Liver (tissue), 9 donors: ENCODE data around the gene KIRREL1. TPM values are rescaled to one million over a fixed set of nuclear protein-coding genes. Genes with fewer than 3 reads are reported as not detected.

Experiments used
- DNase-seq: peaks from one replicate; pipeline ENCODE4 v3.0.0-alpha.2; 2017; ENCODE audit warnings: low spot score
- H3K27ac ChIP-seq, 2 donors: one replicate each; pipeline ENCODE4 v1.7.0; 2013; ENCODE audit warnings: inconsistent platforms in 2 of 2, low read length in 2 of 2, control low read depth in 1 of 2, low read depth in 1 of 2, mild to moderate bottlenecking in 1 of 2
- H3K27me3 ChIP-seq, 4 donors: one replicate each; pipeline versions ENCODE4 v1.6.1 to v1.7.0; 2013; ENCODE audit warnings: low read length in 3 of 4, inconsistent platforms in 1 of 4, mild to moderate bottlenecking in 1 of 4, moderate library complexity in 1 of 4; ENCODE audit not compliant: control insufficient read depth in 4 of 4, insufficient read depth in 4 of 4
- H3K36me3 ChIP-seq, 4 donors: one replicate each; pipeline versions ENCODE4 v1.6.1 to v1.7.0; 2013; ENCODE audit warnings: low read length in 3 of 4, mild to moderate bottlenecking in 3 of 4, low read depth in 1 of 4, moderate library complexity in 1 of 4; ENCODE audit not compliant: control insufficient read depth in 4 of 4, insufficient read depth in 3 of 4
- H3K4me1 ChIP-seq, 4 donors: one replicate each; pipeline versions ENCODE4 v1.6.1 to v1.7.0; 2013; ENCODE audit warnings: low read length in 3 of 4, mild to moderate bottlenecking in 3 of 4, moderate library complexity in 1 of 4; ENCODE audit not compliant: control insufficient read depth in 4 of 4, insufficient read depth in 4 of 4
- H3K4me3 ChIP-seq, 3 donors: one replicate each; pipeline versions ENCODE4 v1.6.1 to v1.7.0; 2013; ENCODE audit warnings: low read length in 3 of 3, control low read depth in 1 of 3, low read depth in 1 of 3, mild to moderate bottlenecking in 1 of 3
- H3K9ac ChIP-seq, 2 donors: one replicate each; pipeline ENCODE4 v1.7.0; 2013; ENCODE audit warnings: low read length in 2 of 2, mild to moderate bottlenecking in 2 of 2, moderate library complexity in 2 of 2, control low read depth in 1 of 2, low read depth in 1 of 2
- H3K9me3 ChIP-seq, 4 donors: one replicate each; pipeline versions ENCODE4 v1.6.1 to v1.7.0; 2013; ENCODE audit warnings: low read length in 3 of 4; ENCODE audit not compliant: control insufficient read depth in 4 of 4
- EGR1 ChIP-seq, 2 donors: IDR thresholded peaks; 2 replicates each; pipeline ENCODE4 v1.6.1; 2016 to 2018; ENCODE audit warnings: antibody characterized with exemption in 2 of 2, low read depth in 2 of 2
- FOXA2 ChIP-seq: IDR thresholded peaks from 2 replicates; pipeline ENCODE4 v1.6.1; 2016; ENCODE audit warnings: antibody characterized with exemption
- GABPA ChIP-seq, 2 donors: IDR thresholded peaks in 1 of 2; conservative IDR thresholded peaks in 1 of 2; 2 replicates each; pipeline ENCODE4 v1.6.1; 2016; ENCODE audit warnings: antibody characterized with exemption in 2 of 2, mild to moderate bottlenecking in 1 of 2, moderate library complexity in 1 of 2
- HNF4G ChIP-seq: IDR thresholded peaks from 2 replicates; pipeline ENCODE4 v1.6.1; 2016; ENCODE audit warnings: antibody characterized with exemption
- JUND ChIP-seq, 2 donors: IDR thresholded peaks; 2 replicates each; pipeline ENCODE4 v1.6.1; 2016; ENCODE audit warnings: antibody characterized with exemption in 2 of 2
- NR2F2 ChIP-seq: IDR thresholded peaks from 2 replicates; pipeline ENCODE4 v1.6.1; 2016; ENCODE audit warnings: antibody characterized with exemption
- RAD21 ChIP-seq, 2 donors: IDR thresholded peaks; 2 replicates each; pipeline ENCODE4 v1.6.1; 2016; ENCODE audit warnings: antibody characterized with exemption in 2 of 2, mild to moderate bottlenecking in 2 of 2
- RXRA ChIP-seq, 2 donors: IDR thresholded peaks; 2 replicates each; pipeline ENCODE4 v1.6.1; 2017 to 2018; ENCODE audit warnings: antibody characterized with exemption in 2 of 2, mild to moderate bottlenecking in 1 of 2
- TAF1 ChIP-seq: conservative IDR thresholded peaks from 2 replicates; pipeline ENCODE4 v1.6.1; 2016; ENCODE audit warnings: antibody characterized with exemption, mild to moderate bottlenecking
- WGBS: extraction: QIAGEN DNeasy Blood & Tissue Kit; methylation state at CpG from one replicate; pipeline ENCODE4 v1.1.7; 2013; 5-methylcytosine and 5-hydroxymethylcytosine counted together
- polyA plus RNA-seq, 2 donors: library from polyadenylated mRNA; stranded (reverse) in 1 of 2; unstranded in 1 of 2; fragments of 200-250 nt in 1 of 2; fragments of >200 nt in 1 of 2; fragmentation: Nextera tagmentation in 1 of 2; extraction: Ambion mirVana in 1 of 2; gene quantifications; one replicate each; pipeline versions ENCODE4 v1.2.1 to v1.2.3, GENCODE V29; 2013 to 2015
- total RNA-seq, 2 donors: library from RNA; depleted of rRNA; stranded (reverse); fragments of >200 nt; gene quantifications; one replicate each; pipeline ENCODE4 v1.2.3, GENCODE V29; 2014
- TF ChIP-seq, protein P1 (sequence below): IDR thresholded peaks from 2 replicates; pipeline ENCODE4 v1.6.1; 2016; ENCODE audit warnings: antibody characterized with exemption, mild to moderate bottlenecking
- TF ChIP-seq, protein P2 (sequence below): fragments of 150-350 bp; IDR thresholded peaks from 2 replicates; pipeline ENCODE4 v1.5.1; 2017; ENCODE audit warnings: improper control_type of control experiment, low read depth, low read length; ENCODE audit not compliant: missing input control
- TF ChIP-seq, protein P3 (sequence below): IDR thresholded peaks from 2 replicates; pipeline ENCODE4 v1.6.1; 2016; ENCODE audit warnings: antibody characterized with exemption
- TF ChIP-seq, protein P4 (sequence below): IDR thresholded peaks from 2 replicates; pipeline ENCODE4 v1.6.1; 2016; ENCODE audit warnings: antibody characterized with exemption
- donor health status: healthy.
- donor health status: healthy.
- donor health status: healthy.
- donor health status: healthy.
- donor health status: healthy.

Gene KIRREL1
- total and polyA plus RNA-seq, 4 donors, result 0.82 to 6.0 (median 3.1) TPM

DNA sequence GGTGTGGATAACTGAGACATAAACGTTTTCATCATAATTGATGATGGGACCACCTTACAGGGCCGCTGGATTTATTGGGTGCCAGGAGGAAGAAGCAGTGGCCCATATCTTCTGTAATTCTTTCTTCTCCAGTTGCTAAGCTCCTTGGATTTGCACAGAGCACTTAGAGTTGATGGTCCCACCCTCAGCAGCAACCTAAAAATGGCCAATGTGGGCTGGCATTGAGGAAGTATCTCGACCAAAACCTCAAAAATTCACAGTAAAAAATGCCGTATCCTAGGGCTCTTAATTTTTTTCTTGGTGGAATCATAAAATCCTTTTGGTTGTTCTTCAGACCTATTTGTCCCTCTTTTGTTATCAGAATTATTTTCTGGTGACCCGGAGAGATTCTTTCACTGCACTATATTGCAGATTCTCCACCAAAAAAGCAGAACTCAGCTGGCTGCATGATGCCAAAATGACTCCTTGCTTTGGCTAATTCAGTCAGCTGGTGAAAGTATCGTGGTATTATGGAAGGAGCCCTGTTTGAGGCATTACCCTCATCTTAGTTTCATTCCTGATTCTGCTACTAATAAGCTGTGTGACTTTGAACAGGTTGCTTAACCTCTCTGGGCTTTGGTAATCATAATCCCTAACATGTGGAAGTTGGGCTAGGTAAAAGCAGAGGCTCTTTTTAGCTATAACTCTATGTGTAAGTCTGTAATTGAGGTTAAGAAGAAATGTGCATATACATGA is 27.6 kb downstream of the KIRREL1 start:
- Histone ChIP-seq H3K4me1 (peaks cover 0 to 5% (median 1%) of the 10 kb centered on the region in 4 donors), H3K27me3 (peaks cover 0 to 5% (median 0%) of the 10 kb centered on the region in 4 donors), H3K9ac (no peak overlapping the region), H3K36me3 (no peaks in the 10 kb centered on the region), H3K27ac (no peak overlapping the region), H3K4me3 (no peak overlapping the region), H3K9me3 (no peaks in the 10 kb centered on the region)
- 58% methylated on average over 6 of the region's 6 CpGs for WGBS
- no peak for DNase-seq
- TF ChIP-seq FOXA2 (no peak), NR2F2 (no peak), EGR1 (IDR thresholded peaks at IDR 0.05; ENCODE audit: low read depth in 2 of 2) (no peak), HNF4G (no peak), JUND (IDR thresholded peaks at IDR 0.05) (no peak), RAD21 (IDR thresholded peaks at IDR 0.05) (no peak)
- TF ChIP-seq, protein P1, sequence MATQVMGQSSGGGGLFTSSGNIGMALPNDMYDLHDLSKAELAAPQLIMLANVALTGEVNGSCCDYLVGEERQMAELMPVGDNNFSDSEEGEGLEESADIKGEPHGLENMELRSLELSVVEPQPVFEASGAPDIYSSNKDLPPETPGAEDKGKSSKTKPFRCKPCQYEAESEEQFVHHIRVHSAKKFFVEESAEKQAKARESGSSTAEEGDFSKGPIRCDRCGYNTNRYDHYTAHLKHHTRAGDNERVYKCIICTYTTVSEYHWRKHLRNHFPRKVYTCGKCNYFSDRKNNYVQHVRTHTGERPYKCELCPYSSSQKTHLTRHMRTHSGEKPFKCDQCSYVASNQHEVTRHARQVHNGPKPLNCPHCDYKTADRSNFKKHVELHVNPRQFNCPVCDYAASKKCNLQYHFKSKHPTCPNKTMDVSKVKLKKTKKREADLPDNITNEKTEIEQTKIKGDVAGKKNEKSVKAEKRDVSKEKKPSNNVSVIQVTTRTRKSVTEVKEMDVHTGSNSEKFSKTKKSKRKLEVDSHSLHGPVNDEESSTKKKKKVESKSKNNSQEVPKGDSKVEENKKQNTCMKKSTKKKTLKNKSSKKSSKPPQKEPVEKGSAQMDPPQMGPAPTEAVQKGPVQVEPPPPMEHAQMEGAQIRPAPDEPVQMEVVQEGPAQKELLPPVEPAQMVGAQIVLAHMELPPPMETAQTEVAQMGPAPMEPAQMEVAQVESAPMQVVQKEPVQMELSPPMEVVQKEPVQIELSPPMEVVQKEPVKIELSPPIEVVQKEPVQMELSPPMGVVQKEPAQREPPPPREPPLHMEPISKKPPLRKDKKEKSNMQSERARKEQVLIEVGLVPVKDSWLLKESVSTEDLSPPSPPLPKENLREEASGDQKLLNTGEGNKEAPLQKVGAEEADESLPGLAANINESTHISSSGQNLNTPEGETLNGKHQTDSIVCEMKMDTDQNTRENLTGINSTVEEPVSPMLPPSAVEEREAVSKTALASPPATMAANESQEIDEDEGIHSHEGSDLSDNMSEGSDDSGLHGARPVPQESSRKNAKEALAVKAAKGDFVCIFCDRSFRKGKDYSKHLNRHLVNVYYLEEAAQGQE, result no peak
- TF ChIP-seq, protein P2, sequence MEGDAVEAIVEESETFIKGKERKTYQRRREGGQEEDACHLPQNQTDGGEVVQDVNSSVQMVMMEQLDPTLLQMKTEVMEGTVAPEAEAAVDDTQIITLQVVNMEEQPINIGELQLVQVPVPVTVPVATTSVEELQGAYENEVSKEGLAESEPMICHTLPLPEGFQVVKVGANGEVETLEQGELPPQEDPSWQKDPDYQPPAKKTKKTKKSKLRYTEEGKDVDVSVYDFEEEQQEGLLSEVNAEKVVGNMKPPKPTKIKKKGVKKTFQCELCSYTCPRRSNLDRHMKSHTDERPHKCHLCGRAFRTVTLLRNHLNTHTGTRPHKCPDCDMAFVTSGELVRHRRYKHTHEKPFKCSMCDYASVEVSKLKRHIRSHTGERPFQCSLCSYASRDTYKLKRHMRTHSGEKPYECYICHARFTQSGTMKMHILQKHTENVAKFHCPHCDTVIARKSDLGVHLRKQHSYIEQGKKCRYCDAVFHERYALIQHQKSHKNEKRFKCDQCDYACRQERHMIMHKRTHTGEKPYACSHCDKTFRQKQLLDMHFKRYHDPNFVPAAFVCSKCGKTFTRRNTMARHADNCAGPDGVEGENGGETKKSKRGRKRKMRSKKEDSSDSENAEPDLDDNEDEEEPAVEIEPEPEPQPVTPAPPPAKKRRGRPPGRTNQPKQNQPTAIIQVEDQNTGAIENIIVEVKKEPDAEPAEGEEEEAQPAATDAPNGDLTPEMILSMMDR, result no peak

DNA sequence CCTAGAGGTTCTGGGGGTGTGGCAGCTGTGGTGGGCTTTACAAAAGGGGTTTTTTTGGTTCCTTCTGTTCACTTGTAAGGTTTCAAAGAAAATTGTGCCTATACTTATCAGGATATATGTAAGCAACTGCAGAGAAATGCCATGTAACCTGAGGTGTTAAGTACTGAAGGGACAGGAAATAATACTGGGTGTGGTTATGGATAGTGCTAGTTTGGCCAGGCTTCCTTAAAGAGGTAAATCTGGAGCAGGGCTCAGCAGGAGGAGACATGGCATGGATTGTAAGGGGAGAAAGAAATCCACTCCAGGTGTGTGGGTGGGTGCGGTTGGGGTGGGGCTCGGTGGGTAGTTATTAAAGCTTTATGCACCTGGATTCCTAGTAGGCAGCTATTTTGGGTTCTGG is 28.3 kb downstream of the KIRREL1 start:
- no peaks in the 10 kb centered on the region for H3K36me3 ChIP-seq
- no peak overlapping the region for H3K4me3 ChIP-seq
- H3K9me3 ChIP-seq, result no peaks in the 10 kb centered on the region
- H3K9ac ChIP-seq, result no peak overlapping the region
- H3K4me1 ChIP-seq, result peaks cover 0 to 5% (median 1%) of the 10 kb centered on the region in 4 donors
- no peak overlapping the region for H3K27ac ChIP-seq
- DNase-seq, result no peak
- 80% methylated on average over 2 of the region's 2 CpGs for WGBS
- peaks cover 0 to 3% (median 0%) of the 10 kb centered on the region in 4 donors for H3K27me3 ChIP-seq
- TF ChIP-seq GABPA (IDR thresholded peaks at IDR 0.05 in 1 of 2, conservative IDR thresholded peaks at IDR 0.05 in 1 of 2) (no peak), TAF1 (no peak), NR2F2 (no peak), EGR1 (IDR thresholded peaks at IDR 0.05; ENCODE audit: low read depth in 2 of 2) (no peak), RXRA (IDR thresholded peaks at IDR 0.05) (no peak), RAD21 (IDR thresholded peaks at IDR 0.05) (no peak)
- TF ChIP-seq, protein P2, result no peak
- TF ChIP-seq, protein P3, sequence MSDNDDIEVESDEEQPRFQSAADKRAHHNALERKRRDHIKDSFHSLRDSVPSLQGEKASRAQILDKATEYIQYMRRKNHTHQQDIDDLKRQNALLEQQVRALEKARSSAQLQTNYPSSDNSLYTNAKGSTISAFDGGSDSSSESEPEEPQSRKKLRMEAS, result no peak
- TF ChIP-seq, protein P4, sequence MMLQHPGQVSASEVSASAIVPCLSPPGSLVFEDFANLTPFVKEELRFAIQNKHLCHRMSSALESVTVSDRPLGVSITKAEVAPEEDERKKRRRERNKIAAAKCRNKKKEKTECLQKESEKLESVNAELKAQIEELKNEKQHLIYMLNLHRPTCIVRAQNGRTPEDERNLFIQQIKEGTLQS, result no peak
